ENCODE data around the gene KHNYN.
A peak's percentile ranks its signal among the peaks of the same experiment; 100 is the strongest.

KHNYN gene

GRCh38 chr14:24397639-24398292 is 32.0 kb upstream of the KHNYN start:
- Mint-ChIP-seq H3K9me3 (no peaks in the 10 kb centered on the region), H3K4me1 (peaks cover 11% of the 10 kb centered on the region), H3K27me3 (no peaks in the 10 kb centered on the region), H3K36me3 (no peaks in the 10 kb centered on the region), H3K4me3 (peak overlapping the region; percentile 8), H3K27ac (no peak overlapping the region)

- no peaks in the 10 kb centered on the region for H3K36me3 Mint-ChIP-seq
- no peaks in the 10 kb centered on the region for H3K9me3 Mint-ChIP-seq
- no peak overlapping the region for H3K4me3 Mint-ChIP-seq
- no peak overlapping the region for H3K27ac Mint-ChIP-seq
- no peaks in the 10 kb centered on the region for H3K27me3 Mint-ChIP-seq
- H3K4me1 Mint-ChIP-seq, result peaks cover 11% of the 10 kb centered on the region
These were observed 31.5 kb upstream of the KHNYN start for GRCh38 chr14:24398293-24398652.

GRCh38 chr14:24398653-24399446 is 30.9 kb upstream of the KHNYN start, which contains the start of gene NYNRIN:
TSS of gene NYNRIN (plus strand) at chr14:24399003. CDS start at chr14:24399247, 244 bp downstream.
- no peaks in the 10 kb centered on the region for H3K9me3 Mint-ChIP-seq
- peak within 1 kb of the TSS; percentile 70 for H3K4me3 Mint-ChIP-seq
- H3K27me3 Mint-ChIP-seq, result no peaks in the 10 kb centered on the region
- H3K27ac Mint-ChIP-seq, result no peak within 1 kb of the TSS
- no peaks in the 10 kb centered on the region for H3K36me3 Mint-ChIP-seq
- H3K4me1 Mint-ChIP-seq, result peaks cover 11% of the 10 kb centered on the region

DNA sequence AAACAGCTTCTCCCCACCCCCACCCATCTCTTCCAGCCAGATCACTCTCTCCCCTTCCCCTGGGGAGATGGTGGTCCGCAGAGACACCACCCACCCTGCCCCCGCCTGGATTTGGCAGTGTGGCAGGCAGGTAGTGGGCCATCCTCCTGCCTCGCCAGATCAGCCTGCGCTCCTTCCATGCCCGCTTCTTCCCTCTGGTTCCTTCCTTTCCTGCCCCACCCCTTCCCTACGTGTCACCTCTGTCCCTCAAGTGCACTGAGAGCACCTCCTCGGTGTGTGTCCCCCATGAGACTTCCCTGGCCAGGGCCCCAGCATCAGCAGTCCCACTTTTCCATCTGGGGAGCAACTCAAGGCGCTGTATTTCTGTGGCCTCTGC is 30.3 kb upstream of the KHNYN start:
- Mint-ChIP-seq H3K36me3 (no peaks in the 10 kb centered on the region), H3K27ac (no peak overlapping the region), H3K9me3 (no peaks in the 10 kb centered on the region), H3K4me1 (peaks cover 11% of the 10 kb centered on the region), H3K27me3 (no peaks in the 10 kb centered on the region), H3K4me3 (peak overlapping the region; percentile 70)

DNA sequence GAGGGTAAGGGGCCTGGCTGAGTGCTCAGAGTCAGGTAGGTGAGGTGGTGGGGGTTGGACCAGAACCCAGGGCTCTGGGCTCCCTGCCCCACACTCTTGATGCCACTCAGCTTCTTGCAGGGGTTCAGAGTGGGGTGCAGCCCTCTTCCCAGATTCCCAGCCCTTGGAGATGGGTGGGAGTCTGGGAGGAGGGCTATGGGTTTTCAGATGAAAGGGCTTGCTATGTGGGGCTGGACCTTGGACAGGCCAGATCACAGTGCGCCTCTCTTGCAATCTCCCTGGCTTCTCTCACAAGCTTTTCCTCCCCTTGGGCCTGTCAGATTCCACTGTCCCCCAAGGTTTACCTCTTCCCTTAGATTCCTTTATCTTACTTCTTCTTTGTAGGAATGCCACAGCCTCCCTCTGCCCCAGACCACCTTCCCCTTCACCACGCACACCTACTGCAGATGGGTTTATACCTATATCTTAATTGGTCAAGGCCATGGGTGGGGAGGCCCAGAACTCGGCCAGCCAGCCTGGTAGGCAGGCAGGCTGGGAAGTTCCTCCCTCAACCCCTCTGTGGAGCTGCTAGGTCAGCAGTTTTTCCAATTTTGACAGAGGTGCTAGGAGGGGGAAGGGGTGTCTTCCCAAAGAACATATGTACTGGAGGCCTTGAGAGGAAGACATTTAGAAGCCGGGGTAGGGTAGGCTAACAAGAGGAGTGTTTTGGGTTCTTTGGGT is 29.6 kb upstream of the KHNYN start:
- Mint-ChIP-seq H3K36me3 (no peaks in the 10 kb centered on the region), H3K4me1 (peaks cover 11% of the 10 kb centered on the region), H3K27ac (no peak overlapping the region), H3K9me3 (no peaks in the 10 kb centered on the region), H3K4me3 (peak overlapping the region; percentile 70), H3K27me3 (no peaks in the 10 kb centered on the region)

- H3K27ac Mint-ChIP-seq, result no peak overlapping the region
- H3K36me3 Mint-ChIP-seq, result no peaks in the 10 kb centered on the region
- no peaks in the 10 kb centered on the region for H3K27me3 Mint-ChIP-seq
These were observed 27.7 kb upstream of the KHNYN start for GRCh38 chr14:24401810-24402702.

DNA sequence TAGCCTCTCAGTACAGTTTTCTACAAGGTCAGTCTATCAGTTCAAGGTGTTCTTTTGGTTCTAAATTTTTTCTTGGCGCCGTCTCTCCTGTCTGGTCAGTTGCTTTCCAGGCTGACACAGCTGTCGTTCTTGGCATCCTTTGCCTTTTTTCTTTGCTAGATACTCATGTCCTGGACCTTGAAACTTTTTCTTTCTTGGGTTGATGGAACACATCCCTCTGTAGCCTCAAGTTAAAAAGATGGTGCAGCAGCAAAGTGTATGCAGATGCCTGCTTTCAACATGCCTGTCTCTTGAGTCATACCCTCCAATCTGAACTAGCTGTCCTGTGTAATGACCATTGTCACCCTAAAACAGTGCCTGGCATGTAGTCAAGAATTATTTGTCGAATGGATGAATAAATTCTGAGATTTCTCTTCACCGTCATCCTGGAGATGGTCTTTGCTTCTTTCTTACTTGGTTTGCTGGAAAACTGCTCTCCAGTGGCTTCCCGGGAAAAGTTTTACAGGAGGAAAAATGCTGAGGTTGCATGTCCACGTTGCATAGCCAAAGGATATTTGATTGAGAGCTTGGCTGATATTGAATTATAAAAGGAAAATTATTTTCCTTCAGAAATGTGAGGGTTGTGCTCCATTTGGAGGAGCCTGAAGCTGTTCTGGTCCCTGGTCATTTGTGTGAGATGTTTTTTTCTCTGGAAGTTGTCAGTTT is 26.3 kb upstream of the KHNYN start:
- Mint-ChIP-seq H3K4me3 (no peak overlapping the region), H3K27ac (no peak overlapping the region), H3K4me1 (peaks cover 11% of the 10 kb centered on the region), H3K36me3 (no peaks in the 10 kb centered on the region), H3K9me3 (no peaks in the 10 kb centered on the region), H3K27me3 (no peaks in the 10 kb centered on the region)

More at GRCh38 chr14:24401810-24402702, 27.7 kb upstream of the KHNYN start:
- Mint-ChIP-seq H3K4me1 (peaks cover 11% of the 10 kb centered on the region), H3K9me3 (no peaks in the 10 kb centered on the region), H3K4me3 (no peak overlapping the region)

GRCh38 chr14:24404814-24405213 is 24.9 kb upstream of the KHNYN start:
- Mint-ChIP-seq H3K4me3 (no peak overlapping the region), H3K36me3 (no peaks in the 10 kb centered on the region), H3K27me3 (no peaks in the 10 kb centered on the region), H3K27ac (no peak overlapping the region), H3K4me1 (peaks cover 4% of the 10 kb centered on the region), H3K9me3 (no peaks in the 10 kb centered on the region)

GRCh38 chr14:24406416-24406815 is 23.3 kb upstream of the KHNYN start:
- H3K9me3 Mint-ChIP-seq, result no peaks in the 10 kb centered on the region
- no peak overlapping the region for H3K27ac Mint-ChIP-seq
- H3K4me1 Mint-ChIP-seq, result no peaks in the 10 kb centered on the region
- H3K4me3 Mint-ChIP-seq, result no peak overlapping the region
- H3K36me3 Mint-ChIP-seq, result no peaks in the 10 kb centered on the region
- H3K27me3 Mint-ChIP-seq, result no peaks in the 10 kb centered on the region

GRCh38 chr14:24407608-24408325 is 22.0 kb upstream of the KHNYN start:
- H3K4me3 Mint-ChIP-seq, result no peak overlapping the region

GRCh38 chr14:24408764-24409163 is 21.0 kb upstream of the KHNYN start:
- Mint-ChIP-seq H3K9me3 (no peaks in the 10 kb centered on the region), H3K36me3 (no peaks in the 10 kb centered on the region), H3K4me3 (no peak overlapping the region), H3K27ac (no peak overlapping the region), H3K27me3 (no peaks in the 10 kb centered on the region), H3K4me1 (no peaks in the 10 kb centered on the region)

More at GRCh38 chr14:24407608-24408325, 22.0 kb upstream of the KHNYN start:
- Mint-ChIP-seq H3K27me3 (no peaks in the 10 kb centered on the region), H3K36me3 (no peaks in the 10 kb centered on the region), H3K4me1 (no peaks in the 10 kb centered on the region), H3K9me3 (no peaks in the 10 kb centered on the region), H3K27ac (no peak overlapping the region)

GRCh38 chr14:24409192-24409591 is 20.6 kb upstream of the KHNYN start:
- H3K4me1 Mint-ChIP-seq, result no peaks in the 10 kb centered on the region
- no peak overlapping the region for H3K27ac Mint-ChIP-seq
- no peaks in the 10 kb centered on the region for H3K27me3 Mint-ChIP-seq
- H3K9me3 Mint-ChIP-seq, result no peaks in the 10 kb centered on the region
- no peak overlapping the region for H3K4me3 Mint-ChIP-seq
- no peaks in the 10 kb centered on the region for H3K36me3 Mint-ChIP-seq

DNA sequence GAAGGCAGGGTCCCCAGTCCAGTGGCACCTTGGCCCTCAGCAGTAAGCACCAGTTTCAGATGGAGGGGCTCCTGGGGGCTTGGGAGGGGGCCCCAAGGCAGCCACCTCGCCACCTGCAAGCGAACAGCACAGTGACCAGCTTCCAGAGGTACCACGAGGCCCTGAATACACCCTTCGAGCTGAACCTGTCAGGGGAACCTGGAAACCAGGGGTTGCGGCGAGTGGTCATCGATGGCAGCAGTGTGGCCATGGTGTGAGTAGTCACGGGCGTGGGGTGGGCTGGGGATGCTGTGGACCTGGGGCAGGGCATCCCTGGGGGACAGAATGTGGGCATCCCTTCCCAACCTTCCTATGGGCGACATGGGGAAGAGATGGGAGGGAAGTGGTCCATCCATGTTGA is 19.8 kb upstream of the KHNYN start:
- Mint-ChIP-seq H3K4me1 (no peaks in the 10 kb centered on the region), H3K27me3 (no peaks in the 10 kb centered on the region), H3K9me3 (no peaks in the 10 kb centered on the region), H3K4me3 (no peak overlapping the region), H3K36me3 (no peaks in the 10 kb centered on the region), H3K27ac (no peak overlapping the region)

Measured in activated naive CD4-positive, alpha-beta T cell treated with anti-CD3 and anti-CD28 coated beads, Interleukin-2, amount 50 U/mL, for 24 hours (primary cell).